ENCODE results near the gene OXLD1.

DNA sequence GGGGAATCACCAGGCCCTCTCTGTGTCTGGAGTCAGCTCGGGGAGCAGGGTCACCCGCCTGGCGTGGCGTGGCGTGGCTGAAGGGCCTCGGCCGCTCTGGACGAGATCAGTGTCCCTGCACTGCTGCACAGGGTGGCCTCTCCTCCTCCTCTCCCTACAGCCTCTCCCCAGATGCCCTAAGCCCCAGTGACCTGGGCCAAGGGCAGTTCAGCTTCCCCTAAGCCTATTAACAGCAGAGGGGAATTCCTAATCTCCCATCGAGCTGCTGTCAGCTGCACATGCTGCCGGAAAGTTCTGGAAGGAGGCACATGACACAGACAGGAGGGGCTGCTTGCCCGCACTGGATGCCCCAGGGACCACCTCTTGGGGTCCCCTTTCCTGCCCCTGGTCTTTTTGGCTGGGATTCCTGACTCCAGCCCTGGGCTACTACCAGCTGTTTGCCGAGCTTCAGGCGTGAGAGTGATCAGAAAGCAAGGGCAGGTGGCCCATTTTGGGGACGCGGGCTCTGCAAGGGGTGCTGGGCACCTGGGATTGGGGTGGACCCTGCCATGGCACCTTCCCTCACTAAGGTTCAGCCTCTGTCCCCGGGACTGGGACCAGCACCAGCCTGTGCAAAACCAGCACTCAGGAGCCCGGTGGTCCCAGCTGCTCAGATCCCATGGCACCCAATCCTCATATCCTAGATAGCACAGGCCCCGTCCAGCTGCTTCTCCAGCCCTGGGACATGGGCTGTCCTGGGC lies 10.9 kb downstream of the OXLD1 start:
- TF ChIP-seq POLR2A (IDR thresholded peaks at IDR 0.05; ENCODE audit: low read length) (no peak), GATA1 (IDR thresholded peaks at IDR 0.05; ENCODE audit: low read depth, low read length) (no peak)
